Muscle layer of duodenum (tissue), 2 donors: ENCODE results near the gene USP8.
"Not testable (repeated sequence)": the region's sequence is repeated elsewhere in the genome, so short reads cannot be mapped to it uniquely, and the experiment has no call there.

Source experiments
- H3K27ac ChIP-seq: one replicate; pipeline ENCODE4 v1.7.0; 2013; ENCODE audit warnings: mild to moderate bottlenecking, low read length
- H3K27me3 ChIP-seq: one replicate; pipeline ENCODE4 v1.7.0; 2013; ENCODE audit warnings: low read depth, mild to moderate bottlenecking, control low read depth, low read length
- H3K36me3 ChIP-seq, 2 donors: one replicate each; pipeline ENCODE4 v1.7.0; 2013; ENCODE audit warnings: low read length in 2 of 2, control low read depth in 1 of 2, mild to moderate bottlenecking in 1 of 2; ENCODE audit not compliant: insufficient read depth in 2 of 2, control insufficient read depth in 1 of 2
- H3K4me1 ChIP-seq, 2 donors: one replicate each; pipeline ENCODE4 v1.7.0; 2013; ENCODE audit warnings: low read length in 2 of 2, mild to moderate bottlenecking in 2 of 2, control low read depth in 1 of 2, moderate library complexity in 1 of 2; ENCODE audit not compliant: insufficient read depth in 2 of 2, control insufficient read depth in 1 of 2
- H3K4me3 ChIP-seq, 2 donors: one replicate each; pipeline ENCODE4 v1.7.0; 2013; ENCODE audit warnings: low read length in 2 of 2, low read depth in 1 of 2, mild to moderate bottlenecking in 1 of 2
- H3K9me3 ChIP-seq, 2 donors: one replicate each; pipeline ENCODE4 v1.7.0; 2013; ENCODE audit warnings: low read length in 2 of 2, control low read depth in 1 of 2, mild to moderate bottlenecking in 1 of 2; ENCODE audit not compliant: control insufficient read depth in 1 of 2
- donor health status: healthy.

USP8 gene

GRCh38 chr15:50424066-50424890, at the start of gene USP8:
TSS of gene USP8 (plus strand) at chr15:50424405. CDS start at chr15:50439074, 14,669 bp downstream.
- Histone ChIP-seq H3K4me1 (peaks cover 0 to 23% of the 10 kb centered on the region in 2 donors), H3K36me3 (no peaks in the 10 kb centered on the region), H3K27me3 (no peaks in the 10 kb centered on the region), H3K9me3 (no peaks in the 10 kb centered on the region), H3K4me3 (peak within 1 kb of the TSS; percentile 90 to 98), H3K27ac (peak within 1 kb of the TSS; percentile 98)

GRCh38 chr15:50377867-50378751, 46.1 kb upstream of the USP8 start:
- H3K9me3 ChIP-seq: no peaks in the 10 kb centered on the region
- H3K4me1 ChIP-seq: no peaks in the 10 kb centered on the region
- no peak overlapping the region for H3K27ac ChIP-seq
- H3K4me3 ChIP-seq: no peak overlapping the region
- no peaks in the 10 kb centered on the region for H3K27me3 ChIP-seq
- H3K36me3 ChIP-seq: no peaks in the 10 kb centered on the region

- H3K9me3 ChIP-seq: no peaks in the 10 kb centered on the region
- no peaks in the 10 kb centered on the region for H3K4me1 ChIP-seq
- H3K4me3 ChIP-seq: no peak overlapping the region
- H3K27ac ChIP-seq: no peak overlapping the region
- no peaks in the 10 kb centered on the region for H3K36me3 ChIP-seq
- no peaks in the 10 kb centered on the region for H3K27me3 ChIP-seq
Observed at GRCh38 chr15:50378776-50379175, 45.4 kb upstream of the USP8 start.

- H3K27ac ChIP-seq, H3K4me3 ChIP-seq, H3K4me1 ChIP-seq, H3K9me3 ChIP-seq, H3K36me3 ChIP-seq, H3K27me3 ChIP-seq: not testable (repeated sequence)
Observed at GRCh38 chr15:50379413-50379812, 44.8 kb upstream of the USP8 start.

GRCh38 chr15:50380089-50380488, 44.1 kb upstream of the USP8 start:
- H3K27ac ChIP-seq: no peak overlapping the region
- H3K27me3 ChIP-seq: no peaks in the 10 kb centered on the region
- H3K4me3 ChIP-seq: no peak overlapping the region
- no peaks in the 10 kb centered on the region for H3K9me3 ChIP-seq
- H3K4me1 ChIP-seq: no peaks in the 10 kb centered on the region
- no peaks in the 10 kb centered on the region for H3K36me3 ChIP-seq

GRCh38 chr15:50381438-50381837, 42.8 kb upstream of the USP8 start:
- Histone ChIP-seq H3K27me3 (no peaks in the 10 kb centered on the region), H3K9me3 (no peaks in the 10 kb centered on the region), H3K4me3 (no peak overlapping the region), H3K27ac (no peak overlapping the region), H3K36me3 (no peaks in the 10 kb centered on the region), H3K4me1 (no peaks in the 10 kb centered on the region)

GRCh38 chr15:50382408-50382807, 41.8 kb upstream of the USP8 start:
- not testable (repeated sequence) for H3K9me3 ChIP-seq, H3K4me1 ChIP-seq, H3K36me3 ChIP-seq, H3K27ac ChIP-seq, H3K27me3 ChIP-seq, H3K4me3 ChIP-seq

GRCh38 chr15:50390554-50391264, 33.5 kb upstream of the USP8 start:
- Histone ChIP-seq H3K4me3 (no peak overlapping the region), H3K4me1 (no peaks in the 10 kb centered on the region), H3K27me3 (no peaks in the 10 kb centered on the region), H3K36me3 (no peaks in the 10 kb centered on the region), H3K27ac (no peak overlapping the region), H3K9me3 (no peaks in the 10 kb centered on the region)

GRCh38 chr15:50391561-50391960, 32.6 kb upstream of the USP8 start:
- H3K27ac ChIP-seq, H3K9me3 ChIP-seq, H3K4me1 ChIP-seq, H3K36me3 ChIP-seq, H3K4me3 ChIP-seq, H3K27me3 ChIP-seq: not testable (repeated sequence)

- H3K27ac ChIP-seq: no peak overlapping the region
Observed at GRCh38 chr15:50411870-50412269, 12.3 kb upstream of the USP8 start.

GRCh38 chr15:50414624-50415023, 9.6 kb upstream of the USP8 start:
- Histone ChIP-seq H3K9me3 (no peaks in the 10 kb centered on the region), H3K4me1 (no peaks in the 10 kb centered on the region), H3K4me3 (no peak overlapping the region), H3K27me3 (no peaks in the 10 kb centered on the region), H3K27ac (no peak overlapping the region), H3K36me3 (no peaks in the 10 kb centered on the region)

More at GRCh38 chr15:50411870-50412269, 12.3 kb upstream of the USP8 start:
- H3K27me3 ChIP-seq: no peaks in the 10 kb centered on the region
- H3K4me1 ChIP-seq: no peaks in the 10 kb centered on the region
- H3K4me3 ChIP-seq: no peak overlapping the region
- no peaks in the 10 kb centered on the region for H3K9me3 ChIP-seq
- no peaks in the 10 kb centered on the region for H3K36me3 ChIP-seq
